Non-pigmented ciliary epithelial cell (primary cell): ENCODE data around the gene MSMB.
"Not testable (repeated sequence)": the region's sequence is repeated elsewhere in the genome, so short reads cannot be mapped to it uniquely, and the experiment has no call there.

Experiments
- DNase-seq: peaks from one replicate; pipeline ENCODE4 v3.0.0-alpha.2; 2010; ENCODE audit warnings: low read depth

MSMB gene

GRCh38 chr10:46046261-46046660, at the start of gene MSMB:
TSS of gene MSMB (minus strand) at chr10:46046269. CDS start at chr10:46046237, 32 bp downstream.
- DNase-seq = no peak

- no peak for DNase-seq
These were observed 49.1 kb upstream of the MSMB start for GRCh38 chr10:46094931-46095750.

- no peak for DNase-seq
These were observed 48.1 kb upstream of the MSMB start for GRCh38 chr10:46094197-46094500.

DNA sequence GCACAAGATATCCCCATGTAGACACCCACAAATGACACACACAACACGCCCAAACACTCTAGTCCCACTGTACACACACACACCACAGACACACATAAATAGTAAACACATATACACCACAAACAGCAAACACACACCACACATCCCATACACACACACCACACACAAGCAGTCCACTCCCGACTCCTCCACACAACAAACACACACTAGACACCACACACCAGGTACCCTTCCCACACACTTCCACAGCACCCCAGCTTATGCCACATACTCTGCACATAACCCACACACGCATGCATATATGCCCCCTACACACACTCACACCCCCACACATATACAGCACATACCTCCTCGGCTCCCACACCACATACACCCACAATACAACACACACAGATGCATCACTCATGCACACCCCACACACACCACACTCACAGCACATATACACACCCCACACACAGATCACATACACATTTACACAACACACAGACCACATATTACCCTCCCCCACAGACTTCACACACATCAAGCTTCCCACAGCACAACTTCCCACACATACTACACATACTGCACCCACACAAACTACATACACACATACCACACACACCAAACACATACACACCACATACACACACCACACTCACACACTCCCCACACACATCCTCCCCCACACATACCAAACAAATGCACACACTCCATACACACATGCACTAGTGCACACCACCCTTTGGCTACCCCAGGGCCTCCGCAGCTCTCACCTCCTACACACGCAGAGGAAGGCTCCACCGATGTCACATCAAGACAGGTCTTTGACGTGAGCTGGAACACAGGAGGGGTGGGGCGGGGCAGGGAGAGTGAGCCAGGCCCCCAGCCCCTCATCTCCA, 47.5 kb upstream of the MSMB start:
- not testable (repeated sequence) for DNase-seq

DNA sequence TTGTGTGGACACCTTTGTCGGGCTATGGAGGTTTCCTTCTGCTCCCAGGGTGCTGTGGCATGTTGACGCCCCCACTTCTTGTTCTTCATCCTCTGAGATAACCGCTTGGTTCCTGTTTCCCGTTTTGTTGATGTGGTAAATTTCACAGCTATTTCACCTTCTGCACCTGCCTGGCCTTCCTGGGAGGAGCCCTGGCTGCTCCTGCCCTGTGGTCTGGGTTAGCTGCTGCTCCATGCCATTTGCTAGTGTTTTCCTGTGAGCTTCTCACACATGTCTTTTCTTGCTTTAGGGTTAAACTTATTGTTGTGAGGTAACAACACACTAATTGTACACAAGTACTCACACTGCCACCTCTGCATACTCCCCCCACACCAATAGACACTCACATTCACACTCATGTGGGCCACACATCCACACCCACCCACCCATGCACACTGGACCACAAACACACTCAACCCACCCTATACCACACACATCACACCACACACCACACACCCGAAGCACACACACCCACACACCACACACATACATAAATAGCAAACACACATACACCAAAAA, 46.5 kb upstream of the MSMB start:
- DNase-seq = no peak

DNA sequence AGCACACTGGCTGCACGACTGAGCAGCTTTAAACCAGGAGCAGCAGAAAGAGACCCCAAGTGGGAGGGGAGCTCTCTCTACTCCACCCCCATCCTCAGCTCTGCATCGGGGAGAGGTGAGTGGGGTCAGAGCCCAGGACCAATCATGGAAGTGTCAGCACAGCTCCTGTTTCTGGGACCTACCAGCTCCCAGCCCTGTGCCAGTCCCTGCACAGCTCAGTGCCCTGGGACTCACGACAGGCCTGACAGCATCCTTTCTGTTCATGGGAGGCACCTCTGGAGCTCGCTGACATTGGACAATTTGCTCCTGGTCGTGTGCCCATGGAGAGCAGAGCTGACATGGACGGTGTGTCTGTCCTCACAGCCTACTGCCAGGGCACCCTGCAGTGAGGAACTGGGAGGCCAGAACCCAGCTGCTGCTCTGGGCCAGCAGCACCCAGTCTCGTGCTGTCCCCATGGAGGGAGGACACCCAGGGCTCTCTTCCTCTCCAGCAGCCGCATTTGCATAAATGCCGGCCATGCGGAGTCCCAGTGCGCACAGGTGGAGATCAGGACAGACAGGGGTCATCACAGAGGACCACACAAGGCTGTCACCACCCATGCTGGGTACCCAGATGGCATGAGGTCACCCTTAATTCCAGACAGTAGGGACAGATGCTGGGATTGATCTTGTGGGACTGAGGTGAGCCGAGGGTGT, 45.9 kb upstream of the MSMB start:
- DNase-seq = no peak

DNA sequence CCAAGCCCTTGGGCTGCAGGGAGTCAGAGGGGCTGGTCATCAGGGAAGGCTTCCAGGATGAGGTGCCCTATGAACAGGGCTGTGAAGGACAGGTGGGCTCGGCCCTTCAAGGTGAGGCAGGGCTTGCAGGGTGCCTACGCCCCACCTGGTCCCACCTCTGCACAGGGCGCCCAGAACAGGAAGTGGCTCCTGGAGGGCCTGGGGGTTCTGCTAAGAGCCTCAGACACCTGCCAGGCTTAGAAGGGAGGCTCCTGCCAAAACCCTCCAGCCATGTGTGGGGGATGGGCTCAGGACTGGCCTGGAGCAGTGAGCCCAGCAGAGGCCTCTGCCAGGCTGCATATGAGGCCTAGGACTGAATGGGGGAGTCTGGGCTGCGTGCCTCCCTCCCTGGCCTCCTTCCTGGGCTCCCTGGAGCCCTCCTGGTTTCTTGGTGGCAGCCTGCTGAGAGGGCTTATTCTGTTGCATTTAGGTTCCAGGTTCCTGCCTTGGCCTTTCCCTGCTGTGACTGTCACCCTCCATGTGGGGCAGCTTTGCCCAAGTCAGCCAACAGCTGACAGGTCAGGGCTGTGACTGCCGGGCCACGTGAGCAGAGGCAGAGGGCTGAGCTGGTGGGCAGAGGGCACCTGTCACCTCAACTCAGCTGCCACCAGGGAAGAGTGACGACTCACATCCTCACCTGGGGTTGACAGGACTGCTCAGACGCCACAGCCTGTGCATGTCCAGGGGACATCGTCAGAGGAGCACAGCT, 45.2 kb upstream of the MSMB start:
- no peak for DNase-seq

- DNase-seq = no peak
These were observed 44.3 kb upstream of the MSMB start for GRCh38 chr10:46090258-46090812.

DNA sequence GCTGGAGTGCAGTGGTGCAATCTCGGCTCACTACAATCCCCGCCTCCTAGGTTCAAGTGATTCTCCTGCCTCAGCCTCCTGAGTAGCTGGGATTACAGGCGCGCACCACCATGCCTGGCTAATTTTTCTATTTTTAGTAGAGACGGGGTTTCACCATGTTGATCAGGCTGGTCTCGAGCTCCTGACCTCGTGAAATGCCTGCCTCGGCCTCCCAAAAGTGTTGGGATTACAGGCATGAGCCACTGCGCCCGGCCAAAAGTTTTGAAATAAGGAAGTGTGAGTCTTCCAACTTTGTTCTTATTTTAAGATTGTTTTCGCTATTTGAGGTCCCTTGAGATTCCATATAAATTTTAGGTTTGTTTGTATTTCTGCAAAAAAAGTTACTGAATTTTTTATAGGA, 41.3 kb upstream of the MSMB start:
- not testable (repeated sequence) for DNase-seq

DNA sequence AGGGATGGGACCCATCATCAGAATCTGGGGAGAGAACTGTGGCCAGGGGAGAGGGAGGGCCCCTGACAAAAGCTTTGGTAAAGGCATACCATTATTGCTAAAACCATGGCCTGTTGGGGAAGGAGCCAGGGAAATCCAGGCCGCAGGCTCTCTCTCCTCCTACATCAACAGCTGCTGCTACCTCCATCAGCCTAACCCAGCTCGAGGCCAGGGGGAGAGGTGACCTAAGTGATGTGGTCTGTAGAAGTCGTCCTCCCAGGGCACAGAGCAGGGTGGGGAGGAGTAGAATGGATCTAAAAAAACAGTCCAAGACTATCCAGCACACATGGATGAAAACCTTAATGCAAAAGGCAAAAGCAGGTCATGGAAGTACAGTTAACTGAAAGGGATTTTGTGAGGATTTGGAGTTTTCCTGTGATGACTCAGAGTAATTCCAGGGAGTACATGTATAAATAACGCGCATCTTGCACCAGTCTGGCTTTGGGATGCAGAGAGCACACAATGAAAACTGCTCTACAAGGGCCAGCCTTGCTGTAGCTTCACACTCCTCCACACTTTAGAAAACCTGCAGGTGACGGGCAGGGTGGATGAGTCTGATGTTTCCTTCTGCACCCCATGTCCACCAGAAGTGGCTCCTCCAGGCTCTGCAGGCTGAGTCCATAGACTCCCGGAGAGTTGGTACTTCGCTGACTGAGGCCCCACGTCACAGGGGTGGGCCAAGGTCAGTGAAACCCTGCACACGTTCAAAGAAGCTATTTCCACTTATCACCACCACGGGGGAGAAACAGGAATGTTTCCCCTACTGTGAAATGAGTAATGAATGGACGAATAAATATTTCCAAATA, 38.5 kb upstream of the MSMB start:
- DNase-seq = no peak

GRCh38 chr10:46080886-46081285, 34.8 kb upstream of the MSMB start:
- DNase-seq = no peak

GRCh38 chr10:46079831-46080585, 33.9 kb upstream of the MSMB start:
- DNase-seq = no peak

GRCh38 chr10:46077731-46078413, 31.8 kb upstream of the MSMB start:
- DNase-seq = no peak

DNA sequence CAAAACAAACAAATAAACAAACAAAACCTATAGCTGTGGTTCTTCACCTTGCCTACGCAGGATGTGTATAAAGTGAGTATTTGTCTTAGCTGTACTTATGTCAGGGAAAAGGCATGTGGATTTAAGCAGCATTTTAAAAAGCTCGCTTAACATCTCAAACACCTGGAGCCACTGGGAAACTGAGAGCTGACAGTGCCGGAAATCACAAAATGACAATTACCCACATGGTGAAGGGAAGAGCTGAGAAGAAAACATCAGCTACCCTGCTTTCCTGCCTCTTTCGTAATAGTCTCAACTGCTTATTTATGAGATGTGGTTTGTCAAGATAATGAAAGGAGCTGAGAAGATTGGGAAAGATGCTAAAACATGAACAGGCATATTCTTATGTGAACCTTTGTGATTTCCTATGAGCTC, 31.1 kb upstream of the MSMB start:
- DNase-seq = no peak

- no peak for DNase-seq
These were observed 29.8 kb upstream of the MSMB start for GRCh38 chr10:46075869-46076268.

DNA sequence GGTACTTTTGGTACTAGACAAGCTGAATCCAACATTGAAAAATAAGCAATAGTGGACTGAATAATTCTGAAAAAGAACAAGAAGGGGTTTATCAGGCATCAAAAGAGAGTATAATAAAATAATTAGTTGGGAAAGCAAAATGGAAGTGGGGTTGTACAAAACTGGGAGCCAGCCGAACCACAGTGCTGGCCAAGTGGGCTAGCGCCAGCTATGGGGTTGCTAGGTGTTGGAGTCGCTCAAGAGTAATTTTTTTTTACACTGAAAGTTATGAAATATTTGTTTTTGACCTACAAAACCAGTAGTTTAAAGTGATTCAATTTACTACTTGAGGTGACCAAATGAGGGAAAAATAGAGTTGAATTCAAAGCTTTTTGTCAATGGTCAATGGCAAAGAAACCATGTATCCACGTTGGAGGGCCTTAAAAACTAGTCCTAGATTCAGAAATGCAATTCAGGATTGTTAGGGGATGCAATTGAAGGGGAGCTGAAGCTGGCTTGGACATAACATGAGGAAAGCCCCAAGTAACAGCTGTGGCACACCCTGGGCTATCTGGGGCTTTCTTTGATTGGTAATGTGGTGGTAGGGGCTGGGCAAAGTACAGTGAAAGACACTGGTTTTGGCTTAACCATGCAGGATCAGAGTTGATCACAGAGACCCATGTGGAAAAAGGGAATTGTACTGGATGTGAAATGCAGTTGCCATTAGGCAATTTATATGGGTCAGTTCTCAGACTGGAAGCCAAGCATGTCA, 28.3 kb upstream of the MSMB start:
- DNase-seq = no peak

DNA sequence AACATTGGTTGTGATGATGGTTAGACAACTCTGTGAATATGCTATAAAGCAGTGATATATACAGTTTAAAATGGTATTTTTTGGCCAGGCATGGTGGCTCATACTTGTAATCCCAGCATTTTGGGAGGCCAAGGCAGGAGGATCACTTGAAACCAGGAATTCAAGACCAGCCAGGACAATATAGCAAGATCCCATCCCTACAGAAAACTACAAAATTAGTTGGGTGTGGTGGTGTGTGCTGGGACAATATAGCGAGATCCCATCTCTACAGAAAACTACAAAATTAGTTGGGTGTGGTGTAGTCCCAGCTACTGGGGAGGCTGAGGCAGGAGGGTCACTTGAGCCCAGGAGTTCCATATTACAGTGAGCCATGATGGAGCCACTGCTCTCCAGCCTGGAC, 27.5 kb upstream of the MSMB start:
- no peak for DNase-seq

- no peak for DNase-seq
These were observed 24.7 kb upstream of the MSMB start for GRCh38 chr10:46070749-46071148.
